GM21423 (cell line): ENCODE measurements around the gene SCGB1D2.

Experiments used
- ATAC-seq: cut with Tn5 transposase; IDR thresholded peaks from one replicate; pipeline ENCODE4 v1.9.1; 2021; ENCODE audit warnings: mild to moderate bottlenecking, moderate library complexity; ENCODE audit not compliant: unreplicated experiment

Gene SCGB1D2

GRCh38 chr11:62256281-62256680 lies 14.2 kb downstream of the SCGB1D2 start:
- ATAC-seq: no peak

- no peak for ATAC-seq
Measured at GRCh38 chr11:62260261-62260953, 18.4 kb downstream of the SCGB1D2 start.

DNA sequence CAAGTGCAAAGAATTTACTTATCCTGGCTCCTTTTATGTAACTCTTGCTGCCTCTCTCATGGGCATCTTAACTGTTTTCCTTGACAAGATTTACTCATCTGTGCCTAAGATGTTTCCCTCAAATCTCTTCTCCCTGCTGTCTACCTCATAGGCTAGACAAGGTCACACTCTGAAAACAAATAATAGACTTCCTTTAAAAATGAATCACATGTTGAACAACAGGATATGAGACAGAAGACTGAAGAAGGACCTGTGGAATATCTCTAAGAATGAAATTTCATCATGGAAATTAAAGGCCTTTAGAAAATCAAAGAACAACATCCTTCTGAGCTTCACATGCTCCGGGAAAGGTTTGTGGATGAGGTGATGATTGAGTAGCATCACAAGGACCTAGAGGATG lies 22.0 kb downstream of the SCGB1D2 start:
- no peak for ATAC-seq

DNA sequence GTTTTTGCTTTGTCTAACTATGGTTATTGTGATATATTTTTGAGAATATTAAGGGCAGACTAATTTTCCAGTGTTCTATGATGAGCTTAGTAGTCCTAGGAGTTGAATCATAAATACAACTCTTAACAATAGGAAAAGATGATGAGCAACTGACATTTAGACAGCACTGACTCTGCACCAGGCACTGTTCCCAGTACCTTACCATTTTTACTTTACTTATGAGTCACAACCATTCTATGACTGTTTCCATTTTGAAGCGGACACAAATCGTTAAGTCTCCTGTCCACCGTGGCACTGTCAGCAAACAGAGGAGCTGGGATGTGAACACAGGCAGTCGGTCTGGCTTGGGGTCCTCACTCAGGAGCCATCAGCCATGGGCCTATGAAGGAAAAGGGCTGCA lies 24.5 kb downstream of the SCGB1D2 start:
- ATAC-seq: no peak

- no peak for ATAC-seq
Measured at GRCh38 chr11:62267050-62267449, 25.0 kb downstream of the SCGB1D2 start.

- no peak for ATAC-seq
Measured at GRCh38 chr11:62267576-62267975, 25.5 kb downstream of the SCGB1D2 start.

- no peak for ATAC-seq
Measured at GRCh38 chr11:62269654-62270278, 27.7 kb downstream of the SCGB1D2 start, which contains the start of gene SCGB2A2. Gene SCGB2A2 (plus strand): TSS chr11:62270158. CDS start chr11:62270217, 59 bp downstream.

DNA sequence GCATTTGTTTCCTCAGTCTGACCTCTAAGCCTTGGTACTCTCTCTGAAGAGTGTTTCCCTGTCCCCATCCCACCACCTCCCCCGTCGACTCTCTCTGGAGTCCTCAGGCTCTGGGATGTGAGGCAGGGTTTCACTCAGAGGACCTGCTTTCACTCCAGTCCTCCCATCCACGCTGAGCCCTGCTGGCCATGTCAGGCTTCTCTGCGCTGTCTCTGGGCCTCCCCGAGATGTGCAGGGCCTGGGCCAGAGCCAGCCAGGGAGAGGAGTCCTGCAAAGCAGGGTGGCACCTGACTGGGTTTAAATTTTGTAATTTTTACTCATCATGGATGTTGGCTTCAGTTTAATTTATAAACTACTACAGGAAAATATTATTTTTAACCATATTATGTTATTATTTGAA lies 31.2 kb downstream of the SCGB1D2 start:
- ATAC-seq: no peak

- no peak for ATAC-seq
Measured at GRCh38 chr11:62273789-62274275, 31.8 kb downstream of the SCGB1D2 start.

DNA sequence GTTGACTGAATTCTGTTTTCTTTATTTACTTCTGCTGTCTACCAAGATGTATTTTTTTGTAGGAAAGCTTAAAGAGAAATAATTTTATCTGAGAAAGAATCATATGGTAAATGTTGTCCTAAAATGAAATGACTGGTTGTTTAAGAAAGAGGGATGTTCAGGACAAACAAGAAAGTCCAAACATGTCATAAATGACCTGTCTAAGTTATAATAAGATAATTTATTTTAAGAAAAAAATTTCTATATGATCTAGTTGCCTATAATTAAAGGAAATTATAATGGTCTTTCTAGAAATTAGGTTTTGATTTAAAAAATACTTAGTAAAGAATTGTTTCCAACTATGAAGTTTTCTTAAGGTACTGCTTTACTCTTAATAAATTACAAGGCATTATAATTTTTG lies 38.4 kb downstream of the SCGB1D2 start:
- no peak for ATAC-seq
